ENCODE results near the gene MIGA2.

Gene MIGA2

GRCh38 chr9:129012893-129013448 lies 23.5 kb upstream of the MIGA2 start:
- H3K36me3 ChIP-seq (ENCODE audit: insufficient read depth, low read depth, low read length), result peaks cover 48% of the 10 kb centered on the region
- no peaks in the 10 kb centered on the region for H3K27me3 ChIP-seq (ENCODE audit: insufficient read depth, low read length)
- no peak overlapping the region for H3K9ac ChIP-seq (ENCODE audit: low read depth, low read length)
- no peak overlapping the region for H3K4me3 ChIP-seq (ENCODE audit: low read length)
- H3K4me1 ChIP-seq (ENCODE audit: insufficient read depth, low read length), result no peaks in the 10 kb centered on the region
- no peak overlapping the region for H3K27ac ChIP-seq (ENCODE audit: low read length)
- no peaks in the 10 kb centered on the region for H3K9me3 ChIP-seq (ENCODE audit: insufficient read depth, low read depth, low read length)

- Histone ChIP-seq H3K27me3 (ENCODE audit: insufficient read depth, low read length) (no peaks in the 10 kb centered on the region), H3K4me3 (ENCODE audit: low read length) (no peak overlapping the region), H3K36me3 (ENCODE audit: insufficient read depth, low read depth, low read length) (peaks cover 43% of the 10 kb centered on the region), H3K27ac (ENCODE audit: low read length) (no peak overlapping the region), H3K9me3 (ENCODE audit: insufficient read depth, low read depth, low read length) (no peaks in the 10 kb centered on the region), H3K9ac (ENCODE audit: low read depth, low read length) (no peak overlapping the region), H3K4me1 (ENCODE audit: insufficient read depth, low read length) (no peaks in the 10 kb centered on the region)
Observed at GRCh38 chr9:129013674-129014073, 22.8 kb upstream of the MIGA2 start.

GRCh38 chr9:129014124-129014523 lies 22.3 kb upstream of the MIGA2 start:
- no peaks in the 10 kb centered on the region for H3K9me3 ChIP-seq (ENCODE audit: insufficient read depth, low read depth, low read length)
- H3K27ac ChIP-seq (ENCODE audit: low read length), result no peak overlapping the region
- H3K27me3 ChIP-seq (ENCODE audit: insufficient read depth, low read length), result no peaks in the 10 kb centered on the region
- H3K4me1 ChIP-seq (ENCODE audit: insufficient read depth, low read length), result no peaks in the 10 kb centered on the region
- H3K36me3 ChIP-seq (ENCODE audit: insufficient read depth, low read depth, low read length), result peaks cover 44% of the 10 kb centered on the region
- H3K4me3 ChIP-seq (ENCODE audit: low read length), result no peak overlapping the region
- H3K9ac ChIP-seq (ENCODE audit: low read depth, low read length), result no peak overlapping the region

- H3K27me3 ChIP-seq (ENCODE audit: insufficient read depth, low read length), result no peaks in the 10 kb centered on the region
- H3K27ac ChIP-seq (ENCODE audit: low read length), result no peak overlapping the region
- no peaks in the 10 kb centered on the region for H3K9me3 ChIP-seq (ENCODE audit: insufficient read depth, low read depth, low read length)
- no peaks in the 10 kb centered on the region for H3K4me1 ChIP-seq (ENCODE audit: insufficient read depth, low read length)
- H3K36me3 ChIP-seq (ENCODE audit: insufficient read depth, low read depth, low read length), result peaks cover 46% of the 10 kb centered on the region
- H3K4me3 ChIP-seq (ENCODE audit: low read length), result no peak overlapping the region
- no peak overlapping the region for H3K9ac ChIP-seq (ENCODE audit: low read depth, low read length)
Observed at GRCh38 chr9:129014608-129015007, 21.8 kb upstream of the MIGA2 start.

GRCh38 chr9:129021091-129021490 lies 15.3 kb upstream of the MIGA2 start:
- no peaks in the 10 kb centered on the region; the same call in 1 of the 2 replicates for H3K4me1 ChIP-seq (ENCODE audit: insufficient read depth, low read length)
- H3K9me3 ChIP-seq (ENCODE audit: insufficient read depth, low read depth, low read length), result no peaks in the 10 kb centered on the region
- peaks cover 6% of the 10 kb centered on the region; the same call in 1 of the 2 replicates for H3K36me3 ChIP-seq (ENCODE audit: insufficient read depth, low read depth, low read length)
- H3K27me3 ChIP-seq (ENCODE audit: insufficient read depth, low read length), result no peaks in the 10 kb centered on the region
- H3K9ac ChIP-seq (ENCODE audit: low read depth, low read length), result no peak overlapping the region
- H3K4me3 ChIP-seq (ENCODE audit: low read length), result no peak overlapping the region
- no peak overlapping the region for H3K27ac ChIP-seq (ENCODE audit: low read length)

GRCh38 chr9:129022037-129022436 lies 14.4 kb upstream of the MIGA2 start:
- Histone ChIP-seq H3K36me3 (ENCODE audit: insufficient read depth, low read depth, low read length) (peaks cover 6% of the 10 kb centered on the region; the same call in 1 of the 2 replicates), H3K9ac (ENCODE audit: low read depth, low read length) (no peak overlapping the region), H3K27me3 (ENCODE audit: insufficient read depth, low read length) (no peaks in the 10 kb centered on the region), H3K4me3 (ENCODE audit: low read length) (no peak overlapping the region), H3K9me3 (ENCODE audit: insufficient read depth, low read depth, low read length) (no peaks in the 10 kb centered on the region), H3K27ac (ENCODE audit: low read length) (no peak overlapping the region), H3K4me1 (ENCODE audit: insufficient read depth, low read length) (no peaks in the 10 kb centered on the region; the same call in 1 of the 2 replicates)

GRCh38 chr9:129023036-129023907 lies 13.2 kb upstream of the MIGA2 start:
- Histone ChIP-seq H3K36me3 (ENCODE audit: insufficient read depth, low read depth, low read length) (peaks cover 6% of the 10 kb centered on the region; the same call in 1 of the 2 replicates), H3K4me1 (ENCODE audit: insufficient read depth, low read length) (no peaks in the 10 kb centered on the region; the same call in 1 of the 2 replicates), H3K9ac (ENCODE audit: low read depth, low read length) (0 out of 2 replicates have a peak overlapping the region, but pooled peaks have one; percentile 32), H3K4me3 (ENCODE audit: low read length) (no peak overlapping the region), H3K27ac (ENCODE audit: low read length) (no peak overlapping the region), H3K9me3 (ENCODE audit: insufficient read depth, low read depth, low read length) (no peaks in the 10 kb centered on the region), H3K27me3 (ENCODE audit: insufficient read depth, low read length) (no peaks in the 10 kb centered on the region)

GRCh38 chr9:129023908-129024233 lies 12.6 kb upstream of the MIGA2 start:
- no peaks in the 10 kb centered on the region for H3K9me3 ChIP-seq (ENCODE audit: insufficient read depth, low read depth, low read length)
- H3K4me1 ChIP-seq (ENCODE audit: insufficient read depth, low read length), result no peaks in the 10 kb centered on the region; the same call in 1 of the 2 replicates
- H3K36me3 ChIP-seq (ENCODE audit: insufficient read depth, low read depth, low read length), result peaks cover 5% of the 10 kb centered on the region; the same call in 1 of the 2 replicates
- H3K4me3 ChIP-seq (ENCODE audit: low read length), result no peak overlapping the region
- no peaks in the 10 kb centered on the region for H3K27me3 ChIP-seq (ENCODE audit: insufficient read depth, low read length)
- H3K9ac ChIP-seq (ENCODE audit: low read depth, low read length), result 0 out of 2 replicates have a peak overlapping the region, but pooled peaks have one; percentile 32
- H3K27ac ChIP-seq (ENCODE audit: low read length), result no peak overlapping the region

- Histone ChIP-seq H3K27me3 (ENCODE audit: insufficient read depth, low read length) (no peaks in the 10 kb centered on the region), H3K36me3 (ENCODE audit: insufficient read depth, low read depth, low read length) (no peaks in the 10 kb centered on the region), H3K27ac (ENCODE audit: low read length) (no peak overlapping the region), H3K9ac (ENCODE audit: low read depth, low read length) (no peak overlapping the region; the same call in 1 of the 2 replicates), H3K4me1 (ENCODE audit: insufficient read depth, low read length) (no peaks in the 10 kb centered on the region; the same call in 1 of the 2 replicates), H3K4me3 (ENCODE audit: low read length) (peak overlapping the region; percentile 75), H3K9me3 (ENCODE audit: insufficient read depth, low read depth, low read length) (no peaks in the 10 kb centered on the region)
Observed at GRCh38 chr9:129026442-129027223, 9.8 kb upstream of the MIGA2 start.

GRCh38 chr9:129027224-129027684 lies 9.2 kb upstream of the MIGA2 start:
- H3K9ac ChIP-seq (ENCODE audit: low read depth, low read length), result peak overlapping the region; percentile 76; the same call in 1 of the 2 replicates

GRCh38 chr9:129027685-129028191 lies 8.7 kb upstream of the MIGA2 start:
- no peaks in the 10 kb centered on the region for H3K36me3 ChIP-seq (ENCODE audit: insufficient read depth, low read depth, low read length)
- H3K4me3 ChIP-seq (ENCODE audit: low read length), result peak overlapping the region; percentile 75
- H3K9ac ChIP-seq (ENCODE audit: low read depth, low read length), result peak overlapping the region; percentile 76; the same call in 1 of the 2 replicates
- H3K9me3 ChIP-seq (ENCODE audit: insufficient read depth, low read depth, low read length), result no peaks in the 10 kb centered on the region
- H3K4me1 ChIP-seq (ENCODE audit: insufficient read depth, low read length), result no peaks in the 10 kb centered on the region; the same call in 1 of the 2 replicates
- H3K27ac ChIP-seq (ENCODE audit: low read length), result no peak overlapping the region
- no peaks in the 10 kb centered on the region for H3K27me3 ChIP-seq (ENCODE audit: insufficient read depth, low read length)

More at GRCh38 chr9:129027224-129027684, 9.2 kb upstream of the MIGA2 start:
- H3K9me3 ChIP-seq (ENCODE audit: insufficient read depth, low read depth, low read length), result no peaks in the 10 kb centered on the region
- no peak overlapping the region for H3K27ac ChIP-seq (ENCODE audit: low read length)
- peak overlapping the region; percentile 75 for H3K4me3 ChIP-seq (ENCODE audit: low read length)
- no peaks in the 10 kb centered on the region; the same call in 1 of the 2 replicates for H3K4me1 ChIP-seq (ENCODE audit: insufficient read depth, low read length)
- H3K36me3 ChIP-seq (ENCODE audit: insufficient read depth, low read depth, low read length), result no peaks in the 10 kb centered on the region
- no peaks in the 10 kb centered on the region for H3K27me3 ChIP-seq (ENCODE audit: insufficient read depth, low read length)

Data from iPS-20b (cell line).